Cardiac septum (tissue), 1 donor: ENCODE measurements around the gene TYK2. TPM values are rescaled to one million over a fixed set of nuclear protein-coding genes. Genes with fewer than 3 reads are reported as not detected.
"Not testable (repeated sequence)": the region's sequence is repeated elsewhere in the genome, so short reads cannot be mapped to it uniquely, and the experiment has no call there.

ENCODE experiments used
- DNase-seq: peaks from one replicate; pipeline ENCODE4 v3.0.0-alpha.2; 2020; ENCODE audit warnings: low spot score
- intact Hi-C: fragments of 100-400 bp; cut with DNase I; formaldehyde crosslinking; loops from one replicate; pipeline ENCODE4 v1.14.0; 2022
- total RNA-seq: library from RNA; stranded (reverse); fragmentation: NEBNext Ultra II Directional; extraction: Animal tissue kit (Norgen Biotek cat#: 25700); gene quantifications from one replicate; pipeline ENCODE4 v1.2.1, GENCODE V29; 2021
- donor health status: DM: no; HTN: no; CAD: no.

The TYK2 gene
- total RNA-seq, 1 donor from 2014 or later: 66.2 TPM

DNA sequence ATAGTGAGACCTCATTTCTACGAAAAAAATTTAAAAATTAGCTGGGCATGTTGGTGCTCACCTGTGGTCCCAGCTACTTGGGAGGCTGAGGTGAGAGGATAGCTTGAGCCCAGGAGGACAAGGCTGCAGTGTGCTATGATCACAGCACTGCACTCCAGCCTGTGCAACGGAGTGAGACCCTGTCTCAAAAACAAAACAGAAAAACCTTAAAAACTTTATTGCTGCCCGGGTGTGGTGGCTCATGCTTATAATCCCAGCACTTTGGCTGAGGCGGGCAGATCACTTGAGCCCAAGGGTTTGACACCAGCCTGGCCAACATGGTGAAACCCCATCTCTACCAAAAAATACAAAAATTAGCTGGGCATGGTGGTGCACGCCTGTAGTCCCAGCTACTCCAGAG lies 30.9 kb upstream of the TYK2 start:
- intact Hi-C loops, DNase-seq: not testable (repeated sequence)

DNA sequence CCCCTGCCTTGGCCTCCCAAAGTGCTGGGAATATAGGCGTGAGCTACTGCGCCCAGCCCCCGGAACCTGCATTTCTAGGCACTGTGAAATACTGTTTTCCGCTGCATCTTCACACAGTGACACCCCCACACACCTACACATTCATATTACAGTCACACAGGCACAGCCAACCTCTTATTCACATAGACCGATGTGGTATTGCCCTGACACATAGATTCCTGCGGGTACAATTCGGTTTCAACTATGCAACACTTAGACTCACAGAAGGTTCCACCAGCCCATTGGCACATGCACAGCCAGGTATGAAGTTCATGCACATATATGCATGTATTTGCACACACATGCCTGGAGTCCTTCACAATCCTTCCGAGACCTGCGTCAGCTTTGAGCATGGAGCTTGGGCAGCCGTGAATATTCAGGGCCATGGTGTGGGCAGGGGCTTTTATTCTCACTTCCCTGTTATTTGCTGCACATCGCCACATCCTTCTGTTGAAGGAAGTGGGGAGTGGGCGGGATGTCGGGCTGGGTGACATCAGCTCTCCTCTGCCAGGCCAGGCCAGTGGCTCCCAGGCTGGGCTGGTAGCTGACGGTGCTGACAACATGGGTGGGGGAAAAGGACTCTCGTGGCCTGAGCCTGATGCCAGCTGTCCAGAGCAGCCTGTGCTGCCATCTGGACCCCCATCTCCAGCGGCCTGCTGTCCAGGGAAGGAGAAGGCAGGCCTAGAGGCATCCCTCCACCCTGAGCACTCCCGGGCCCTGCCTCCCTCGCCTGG lies 28.3 kb upstream of the TYK2 start:
- intact Hi-C loops: loop anchor here (5.0 kb wide), 1 partner anchor 74 kb away; no protein-coding TSS in a partner anchor

DNA sequence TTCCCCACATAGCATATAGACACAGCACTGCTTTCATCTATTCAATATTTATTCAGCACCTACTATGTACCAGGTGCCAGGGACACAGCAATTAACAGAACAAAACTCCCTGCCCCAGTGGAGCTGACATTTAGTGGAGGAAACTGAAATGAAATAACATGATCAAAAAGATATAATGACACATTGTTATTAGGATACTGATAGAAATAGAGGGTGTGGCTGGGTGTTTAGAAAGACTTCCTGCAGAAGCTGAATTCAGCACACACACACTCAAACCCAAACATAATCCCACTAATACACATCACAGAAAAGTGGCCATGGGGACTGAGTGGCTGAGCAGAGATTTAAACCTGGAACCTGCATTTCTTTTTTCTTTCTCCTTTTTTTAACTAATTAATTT lies 26.7 kb upstream of the TYK2 start:
- intact Hi-C loops: loop anchor here (5.0 kb wide), 1 partner anchor 75 kb away; no protein-coding TSS in a partner anchor

More for the DNA sequence above, 28.3 kb upstream of the TYK2 start:
- no peak for DNase-seq

DNA sequence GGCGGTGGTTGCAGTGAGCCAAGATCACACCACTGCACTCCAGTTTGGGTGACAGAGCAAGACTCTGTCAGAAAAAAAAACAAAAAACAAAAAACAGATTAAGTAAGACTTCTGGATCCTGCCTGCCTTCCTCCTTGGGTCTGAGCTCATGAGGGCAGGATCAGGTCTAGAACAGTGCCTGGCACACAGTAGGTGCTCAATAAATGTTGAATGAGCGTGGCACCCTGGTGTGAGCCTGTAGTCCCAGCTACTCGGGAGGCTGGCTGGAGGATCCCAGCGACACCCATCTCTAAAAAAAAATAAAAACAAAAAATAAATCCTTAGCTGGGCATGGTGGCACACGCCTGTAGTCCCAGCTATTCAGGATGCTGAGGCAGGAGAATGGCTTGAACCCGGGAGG lies 25.8 kb upstream of the TYK2 start:
- intact Hi-C loops: loop anchor here (5.0 kb wide), 1 partner anchor 76 kb away; no protein-coding TSS in a partner anchor
- DNase-seq: no peak

More for the DNA sequence above, 26.7 kb upstream of the TYK2 start:
- DNase-seq: no peak

DNA sequence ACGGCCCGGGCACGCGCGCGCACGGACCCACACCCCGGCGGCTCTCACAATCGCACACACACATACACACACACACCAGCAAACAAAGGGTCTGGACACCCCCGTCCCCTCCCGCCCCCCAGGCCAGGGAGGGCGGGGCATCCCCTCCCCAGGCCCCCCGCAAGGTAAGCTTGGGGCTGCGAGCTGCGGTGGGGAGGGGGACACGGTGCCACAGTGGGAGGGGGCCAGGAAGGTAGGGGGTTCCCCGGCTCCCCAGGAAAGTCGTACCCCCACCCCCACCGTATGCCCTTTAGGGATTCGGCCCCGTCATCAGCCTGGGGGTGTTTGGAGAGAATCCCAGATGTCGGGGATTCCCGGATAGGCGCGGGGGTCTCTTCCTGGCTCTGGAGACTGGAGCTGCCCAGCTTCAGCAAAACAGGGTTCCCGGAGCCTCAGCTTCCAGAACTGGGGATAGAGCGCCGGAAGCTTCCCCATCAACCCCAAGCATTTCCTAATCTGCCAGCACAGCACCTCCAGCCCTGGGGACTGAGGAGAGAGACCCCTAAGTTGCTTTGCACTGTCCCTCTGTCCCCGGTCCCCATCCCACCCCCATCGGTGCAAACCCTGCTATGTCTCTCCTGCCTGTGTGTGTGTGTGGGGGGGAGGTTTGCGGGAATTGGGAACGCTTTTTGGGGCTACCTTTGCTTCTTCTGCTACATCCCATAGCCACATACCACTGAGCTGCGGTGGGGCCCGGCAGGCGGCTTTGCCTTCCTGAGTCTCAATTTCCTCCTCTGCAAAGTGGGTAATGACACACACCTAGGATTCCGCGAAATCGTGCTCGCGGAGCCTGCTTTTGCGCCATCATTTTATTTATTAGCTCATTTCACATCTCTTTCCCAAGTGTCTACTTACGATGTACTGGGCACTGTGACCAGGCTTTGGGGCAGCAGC lies 24.8 kb upstream of the TYK2 start:
- no peak for DNase-seq
- intact Hi-C loops: loop anchor here (5.0 kb wide), 3 partner anchors 77 to 162 kb away; partner anchors contain the start of genes CDKN2D, KEAP1 and KRI1

DNA sequence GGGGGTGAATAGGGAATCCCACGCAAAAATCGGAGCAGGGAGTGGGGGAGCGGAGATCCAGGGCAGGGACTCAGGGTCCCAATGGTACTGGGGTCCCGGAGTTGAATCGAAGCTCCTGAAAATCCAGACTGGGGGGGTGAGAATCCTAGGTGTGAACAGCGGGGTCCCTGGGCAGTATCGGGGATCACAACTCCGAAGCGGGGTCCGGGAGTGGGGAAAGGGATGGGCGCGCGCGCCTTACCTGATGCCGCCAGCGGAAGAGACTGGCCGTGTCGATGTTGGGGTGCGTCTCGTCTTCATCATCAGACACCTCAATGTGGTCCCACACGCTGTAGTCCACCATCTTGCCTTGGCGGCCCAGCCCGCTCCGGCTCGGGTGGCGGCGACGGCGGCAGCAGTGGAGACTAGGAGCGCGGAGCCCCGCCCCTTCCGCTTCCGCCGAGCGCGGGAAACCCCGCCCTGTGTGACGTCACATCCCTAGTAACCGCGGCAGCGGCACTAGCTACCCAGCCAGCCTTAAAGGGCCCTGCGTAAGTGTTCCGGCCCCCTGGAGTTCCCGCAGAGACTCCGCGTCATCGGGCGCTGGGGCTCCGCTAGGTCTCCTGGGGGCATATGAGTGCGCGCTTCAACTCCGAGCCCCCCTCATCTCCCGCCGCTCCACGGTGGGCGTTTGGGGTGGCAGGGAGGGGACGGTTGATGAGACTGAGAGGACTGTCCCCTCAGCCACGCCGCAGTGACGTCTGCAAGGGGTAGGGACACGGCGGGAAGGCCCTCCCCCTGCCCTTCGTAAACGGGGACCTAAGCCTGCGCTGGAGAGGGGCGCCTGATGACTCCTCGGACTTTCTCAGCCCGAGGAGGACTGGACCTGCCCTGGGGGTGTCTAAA lies 23.0 kb upstream of the TYK2 start, which contains the start of gene CDC37:
Gene CDC37 (minus strand): TSS at position 406 of the 885 bp plus-strand sequence. CDS start 63 bp downstream, at position 343.
- intact Hi-C loops: loop anchor here (2.0 to 5.0 kb wide), 3 partner anchors 71 to 164 kb away; partner anchors contain the start of genes CDKN2D, KEAP1, KRI1 and RAVER1
- DNase-seq: peak; percentile 99

DNA sequence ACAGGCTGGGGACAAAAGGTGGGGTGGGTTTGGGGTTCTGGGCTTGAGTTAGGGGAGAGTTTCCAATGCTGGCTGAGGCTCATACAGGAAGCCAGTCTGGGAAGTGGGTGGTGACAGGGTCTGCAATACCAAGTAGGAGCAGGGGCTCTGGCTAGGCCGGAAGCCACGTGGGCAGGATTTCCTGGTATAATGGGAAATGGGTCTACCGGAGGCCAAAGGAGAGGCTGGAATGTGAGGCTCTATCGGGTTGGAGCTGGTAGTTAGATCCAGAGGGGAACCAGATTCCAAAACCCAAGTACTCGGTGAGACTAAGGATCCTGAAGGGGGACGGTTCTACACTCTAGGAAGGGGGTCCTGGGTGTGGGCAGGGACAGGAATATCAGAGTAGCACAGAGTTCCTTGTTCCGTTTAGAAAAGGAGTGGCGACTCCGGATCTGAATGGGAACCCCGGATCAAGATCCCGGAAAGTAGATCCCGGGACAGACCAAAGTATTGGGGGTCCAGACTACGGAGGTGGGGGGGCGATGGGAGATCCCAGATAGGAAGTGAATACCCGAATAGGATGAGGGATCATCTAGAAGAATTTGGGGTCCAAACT lies 22.2 kb upstream of the TYK2 start:
- intact Hi-C loops: loop anchor here (2.0 to 5.0 kb wide), 3 partner anchors 70 to 165 kb away; partner anchors contain the start of genes CDKN2D, KEAP1, KRI1 and RAVER1

DNA sequence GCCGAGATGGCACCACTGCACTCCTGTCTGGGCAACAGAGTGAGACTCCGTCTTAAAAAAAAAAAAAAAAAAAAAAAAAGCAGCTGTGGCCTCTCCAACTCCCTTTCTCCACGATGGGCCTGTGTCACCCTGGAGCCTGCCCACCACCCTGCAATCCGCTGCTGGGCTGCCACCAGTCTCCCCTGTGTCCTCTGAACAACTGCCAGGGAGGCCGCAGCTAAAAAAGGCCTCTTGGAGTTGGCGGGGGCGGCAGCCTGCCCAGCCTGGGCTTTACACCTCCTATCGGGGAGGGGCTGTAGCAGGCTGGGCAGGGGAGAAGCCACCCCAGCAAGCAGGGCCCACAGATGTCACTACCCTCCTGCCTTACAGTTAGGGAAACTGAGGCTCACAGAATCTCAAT lies 19.5 kb upstream of the TYK2 start:
- DNase-seq: peak; percentile 83
- intact Hi-C loops: loop anchor here (5.0 kb wide), 2 partner anchors 102 to 167 kb away; partner anchors contain the start of genes CDKN2D, KEAP1 and KRI1

More for the DNA sequence above, 22.2 kb upstream of the TYK2 start:
- DNase-seq: no peak

DNA sequence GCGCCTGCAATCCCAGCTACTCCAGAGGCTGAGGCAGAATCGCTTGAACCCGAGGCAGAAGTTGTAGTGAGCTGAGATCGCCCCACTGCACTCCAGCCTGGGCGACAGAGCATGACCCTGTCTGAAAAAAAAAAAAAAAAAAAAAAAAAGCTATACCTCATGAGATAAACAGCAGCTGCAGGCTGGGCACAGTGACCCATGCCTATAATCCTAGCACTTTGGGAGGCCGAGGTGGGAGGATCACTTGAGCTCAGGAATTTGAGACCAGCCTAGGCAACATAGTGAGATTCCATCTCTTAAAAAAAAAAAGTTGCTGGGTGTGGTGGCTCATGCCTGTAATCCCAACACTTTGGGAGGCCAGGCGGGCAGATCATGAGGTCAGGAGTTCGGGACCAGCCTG lies 19.0 kb upstream of the TYK2 start:
- intact Hi-C loops, DNase-seq: not testable (repeated sequence)

DNA sequence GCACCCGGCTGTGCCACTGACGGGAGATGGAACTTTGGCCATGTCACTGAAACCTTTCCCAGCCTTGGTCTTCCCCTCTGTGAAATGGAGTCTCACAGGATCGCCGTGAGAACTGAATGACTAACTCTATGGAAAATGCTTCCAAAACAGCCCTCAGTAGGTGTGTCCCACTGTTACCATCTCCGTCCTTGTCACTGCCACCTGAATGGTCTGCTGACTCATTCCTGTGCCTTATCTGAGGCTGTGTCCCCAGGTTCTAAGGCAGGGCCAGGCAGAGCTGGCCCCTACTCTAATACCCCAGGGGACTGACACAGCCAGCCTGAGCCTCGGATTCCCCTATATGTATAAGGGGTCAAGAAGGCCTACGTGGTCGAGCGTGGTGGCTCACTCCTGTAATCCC lies 18.4 kb upstream of the TYK2 start:
- DNase-seq: no peak
- intact Hi-C loops: no loop called here

DNA sequence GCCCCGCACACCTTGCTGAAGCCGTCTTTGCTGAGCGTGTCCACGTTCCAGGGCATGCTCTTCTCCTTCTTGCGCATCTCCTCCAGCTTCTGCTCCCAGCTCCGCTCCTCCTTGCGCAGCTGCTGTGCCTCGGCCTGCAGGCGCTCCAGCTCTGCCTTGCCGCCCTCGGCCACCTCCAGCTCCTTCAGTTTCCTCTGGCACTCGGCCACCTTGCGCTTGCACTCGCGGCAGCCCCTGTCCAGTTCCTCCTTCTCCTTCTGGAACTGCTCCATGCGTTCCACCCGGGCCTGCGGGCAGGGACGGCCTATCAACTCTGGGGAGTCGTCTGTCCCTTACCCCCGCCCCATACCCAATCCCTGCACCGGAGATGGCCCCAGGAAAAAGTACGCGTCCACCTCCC lies 15.5 kb upstream of the TYK2 start:
- intact Hi-C loops: no loop called here
- no peak for DNase-seq

DNA sequence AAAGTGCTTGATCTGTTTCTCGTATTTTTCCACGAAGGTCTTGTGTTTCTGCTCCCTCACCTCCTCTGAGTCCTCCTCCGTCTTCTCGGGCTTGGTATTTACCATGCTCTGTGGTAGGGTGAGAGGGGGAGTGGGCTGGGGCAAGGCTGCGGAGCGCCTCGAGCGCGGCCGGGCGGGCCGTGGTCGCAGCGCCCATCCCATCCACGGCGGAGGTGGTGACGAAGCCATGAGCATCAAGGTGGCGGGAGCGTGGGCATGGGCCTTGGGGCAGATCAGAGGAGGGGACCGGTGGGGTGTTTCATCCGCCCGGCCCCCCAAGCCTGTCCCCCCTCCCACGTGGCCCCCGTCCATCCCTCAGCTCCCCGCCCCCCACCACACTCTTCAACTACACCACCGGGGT lies 15.1 kb upstream of the TYK2 start:
- DNase-seq: no peak
- intact Hi-C loops: no loop called here

DNA sequence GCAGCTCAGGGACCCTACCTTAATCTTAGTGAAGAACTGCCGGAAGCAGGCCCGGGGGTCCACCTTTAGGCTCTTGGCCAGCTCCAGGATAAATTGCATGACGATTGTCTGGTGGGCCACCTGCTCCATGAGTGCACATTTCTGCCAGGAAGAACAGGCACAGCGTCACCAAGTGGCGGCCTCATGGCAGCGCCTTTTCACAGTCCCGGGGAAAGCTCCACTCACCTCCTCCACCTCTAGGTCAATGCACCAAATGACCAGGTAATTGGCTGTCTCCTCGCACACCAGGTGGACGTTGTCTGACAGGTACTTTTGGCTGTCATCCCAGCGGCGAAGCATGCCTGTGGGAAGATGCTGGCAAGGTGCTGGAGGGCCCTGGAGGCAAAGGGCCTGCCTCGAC lies 14.6 kb upstream of the TYK2 start:
- intact Hi-C loops: no loop called here
- no peak for DNase-seq

DNA sequence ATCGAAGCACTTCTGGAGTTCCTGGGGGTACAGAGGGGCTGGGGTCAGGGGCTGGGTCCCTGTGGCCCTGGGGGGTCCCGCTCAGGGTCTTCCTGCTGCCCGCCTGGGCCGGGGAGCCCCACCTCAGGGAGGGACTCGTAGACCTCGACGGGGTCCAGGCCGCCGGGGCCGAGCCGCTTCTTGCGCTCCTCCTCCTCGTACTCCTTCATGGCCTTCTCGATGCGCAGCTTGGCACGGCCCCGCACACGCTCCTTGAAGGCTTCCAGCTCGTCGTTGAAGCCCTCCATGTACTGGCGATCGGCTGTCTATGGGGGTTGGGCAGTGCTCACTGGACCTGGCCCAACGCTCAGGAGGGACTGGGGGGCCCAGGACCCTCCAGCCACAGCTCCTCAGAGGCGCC lies 12.8 kb upstream of the TYK2 start:
- intact Hi-C loops: no loop called here
- DNase-seq: no peak

DNA sequence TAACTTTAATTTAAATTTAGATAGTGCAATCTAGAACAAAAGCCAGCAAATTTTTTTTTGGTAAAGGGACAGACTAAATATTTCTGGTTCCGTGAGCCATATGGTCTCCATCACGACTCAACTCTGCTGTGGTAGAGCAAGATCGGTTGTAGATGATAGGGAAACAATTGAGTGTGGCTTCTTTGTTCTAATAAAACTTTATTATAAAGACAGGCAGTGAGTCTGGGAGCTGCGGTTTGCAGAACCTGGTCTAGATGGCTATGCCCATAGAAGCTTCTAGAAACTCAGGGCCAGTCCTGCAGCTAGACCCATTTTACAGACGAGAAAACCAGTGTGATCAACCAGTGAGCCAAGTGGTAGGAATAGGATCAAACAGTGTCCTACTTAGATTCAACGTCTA lies 11.7 kb upstream of the TYK2 start:
- DNase-seq: no peak
- intact Hi-C loops: no loop called here

DNA sequence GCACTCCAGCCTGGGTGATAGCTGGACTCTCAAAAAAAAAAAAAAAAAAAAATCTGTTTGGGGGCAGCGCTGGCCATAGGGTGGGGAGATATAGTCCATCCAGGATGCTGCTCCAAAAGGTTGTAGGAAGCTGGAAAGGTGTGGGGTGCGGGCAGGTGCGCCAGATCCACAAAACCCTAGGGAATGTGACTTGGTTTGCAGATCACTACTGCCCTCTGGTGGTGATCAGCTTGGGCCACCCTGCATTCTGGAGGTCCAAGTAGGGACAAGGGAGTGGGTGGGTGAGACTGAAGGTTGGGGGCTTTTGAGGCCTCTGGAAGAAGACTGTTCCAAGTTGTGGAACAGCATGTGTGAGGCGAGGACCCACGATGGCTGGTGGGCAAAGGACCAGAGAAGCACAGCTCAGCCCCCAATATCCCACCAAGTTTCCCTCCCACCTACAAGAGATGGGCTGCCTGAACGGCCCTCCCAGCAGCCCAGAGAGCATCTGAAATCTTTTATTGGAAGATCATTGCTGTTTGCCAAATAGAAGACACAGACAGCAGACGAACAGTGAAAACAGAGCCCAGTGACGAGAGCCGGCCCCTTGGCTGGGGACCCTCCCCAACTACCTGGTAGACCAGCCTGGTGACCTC lies 10.4 kb upstream of the TYK2 start:
- no peak for DNase-seq
- intact Hi-C loops: no loop called here

DNA sequence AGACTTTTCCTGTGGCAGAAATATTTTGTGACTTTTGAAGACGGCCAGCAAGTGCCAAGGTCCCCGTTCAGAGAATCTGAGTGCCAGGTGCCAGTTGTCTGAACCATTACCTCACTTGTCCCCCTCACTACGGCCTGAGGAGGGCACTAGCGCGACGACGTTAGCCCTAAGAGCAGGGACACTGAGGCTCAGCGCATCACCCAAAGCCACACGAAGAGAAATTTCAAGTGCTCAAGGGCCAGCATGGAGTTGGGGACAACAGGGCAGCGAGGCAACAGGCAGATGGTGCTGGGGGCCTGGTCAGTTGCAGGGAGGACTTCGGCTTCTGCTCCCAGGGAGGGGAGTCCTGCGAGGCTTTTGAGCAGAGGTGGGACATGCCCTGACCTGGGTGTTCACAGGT lies 9.5 kb upstream of the TYK2 start:
- intact Hi-C loops: loop anchor here (1.0 to 10.0 kb wide), 3 partner anchors 121 to 455 kb away; partner anchors contain the start of gene OLFM2
- DNase-seq: no peak

DNA sequence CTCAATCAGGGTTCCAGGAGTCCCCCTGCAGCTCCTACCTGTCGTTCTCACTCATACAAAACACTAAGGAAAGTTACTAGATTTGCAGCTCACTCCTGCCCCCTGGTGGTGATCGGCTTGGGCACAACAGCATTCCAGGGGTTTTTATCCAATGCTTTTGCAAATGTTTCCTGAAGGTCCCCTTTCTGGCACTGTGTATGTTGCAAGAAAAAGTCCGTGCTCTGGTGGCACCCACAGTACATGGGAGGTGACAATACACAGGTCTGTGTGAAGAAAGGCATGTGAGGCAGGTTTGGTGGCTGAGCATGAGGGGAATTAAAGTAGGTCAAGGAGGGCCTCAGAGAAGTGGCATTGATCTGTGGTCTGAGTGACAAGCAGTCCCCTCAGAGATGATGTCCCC lies 8.6 kb upstream of the TYK2 start:
- intact Hi-C loops: loop anchor here (1.0 to 10.0 kb wide), 3 partner anchors 120 to 454 kb away; partner anchors contain the start of gene OLFM2
- peak; percentile 91 for DNase-seq
